Measurements from ENCODE around the gene TNFRSF4. TPM values are rescaled to one million over a fixed set of nuclear protein-coding genes. Genes with fewer than 3 reads are reported as not detected.

The TNFRSF4 gene
- total RNA-seq, 1 donor from 2014 or later, result 0.19 TPM

DNA sequence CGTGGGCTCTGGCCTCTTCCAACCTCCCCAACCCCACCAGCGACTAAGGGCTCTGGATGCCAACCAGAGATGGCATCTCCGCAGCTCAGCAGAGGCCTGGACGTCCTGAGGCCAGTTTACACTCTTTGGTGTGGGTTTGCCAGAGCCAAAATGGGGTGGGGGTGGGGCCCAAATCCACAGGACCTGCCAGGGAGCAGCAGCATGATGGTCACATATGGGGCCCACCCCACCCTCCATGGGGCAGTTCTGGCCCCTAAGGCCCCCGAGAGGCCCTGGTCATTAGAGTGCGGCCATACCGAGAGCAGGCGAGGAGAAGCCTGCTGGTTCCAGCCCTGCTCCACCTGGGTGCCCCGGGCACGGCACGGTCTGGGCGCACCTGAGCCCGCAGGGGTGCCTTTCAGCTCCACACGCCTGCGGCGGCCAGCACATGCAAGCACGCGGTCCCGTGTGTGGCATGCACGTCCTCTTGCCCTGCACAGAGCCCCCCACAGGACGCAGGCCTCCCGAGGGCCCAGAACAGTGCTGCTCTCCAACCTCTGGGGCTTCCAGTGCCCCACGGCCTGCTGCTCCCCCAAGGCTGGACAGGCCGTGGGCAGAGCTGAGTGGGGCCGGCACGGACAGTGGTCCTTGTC is 27.8 kb upstream of the TNFRSF4 start:
- no peak for TF ChIP-seq CTCF (IDR thresholded peaks at IDR 0.05)
- Mint-ChIP-seq H3K27ac (ENCODE audit: unreplicated experiment) (no peak overlapping the region), H3K4me3 (ENCODE audit: unreplicated experiment) (no peak overlapping the region), H3K4me1 (ENCODE audit: unreplicated experiment) (peaks cover 22% of the 10 kb centered on the region), H3K36me3 (ENCODE audit: unreplicated experiment) (no peaks in the 10 kb centered on the region), H3K27me3 (ENCODE audit: unreplicated experiment) (no peaks in the 10 kb centered on the region), H3K9me3 (ENCODE audit: unreplicated experiment) (no peaks in the 10 kb centered on the region)
- DNase-seq (ENCODE audit: extremely low spot score, unreplicated experiment), result no peak

DNA sequence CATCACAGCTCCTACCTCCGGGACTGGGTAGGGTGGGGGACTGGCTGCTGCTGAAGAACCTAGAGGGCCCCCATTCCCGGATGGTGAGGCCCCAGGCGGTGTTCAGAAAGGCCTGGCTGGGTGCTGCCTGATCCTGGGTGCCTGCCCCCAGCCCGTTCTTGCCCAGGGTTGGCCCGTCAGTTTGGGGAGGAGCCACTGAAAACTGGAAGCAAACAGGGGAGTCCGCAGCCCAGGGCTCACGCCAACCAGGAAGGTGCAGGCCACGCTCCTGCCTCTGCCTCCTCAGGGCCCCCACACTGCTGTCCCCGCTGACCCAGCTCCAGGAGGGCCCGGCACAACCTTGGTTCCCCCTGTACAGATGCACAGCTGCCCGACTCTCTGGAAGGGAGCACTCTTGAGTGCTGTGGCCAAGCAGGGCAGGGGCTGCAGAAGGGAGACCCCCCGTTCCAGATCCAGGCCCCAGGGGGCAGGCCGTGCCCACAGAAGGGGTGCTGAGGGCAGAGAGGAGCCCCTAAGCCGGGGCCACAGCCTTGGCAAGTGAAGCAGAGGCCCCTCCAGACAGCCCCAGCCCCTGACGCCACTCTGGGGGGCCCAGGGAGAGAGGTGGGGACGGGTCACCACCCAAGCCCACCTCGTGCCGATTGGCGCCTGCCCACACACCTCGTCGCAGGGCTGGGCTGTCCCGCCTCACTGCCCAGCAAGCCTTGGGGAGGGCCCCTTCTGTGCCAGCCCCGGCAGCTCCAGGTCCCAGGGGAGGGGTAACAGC is 27.1 kb upstream of the TNFRSF4 start:
- TF ChIP-seq CTCF (IDR thresholded peaks at IDR 0.05), result no peak
- no peak for DNase-seq (ENCODE audit: extremely low spot score, unreplicated experiment)
- Mint-ChIP-seq H3K9me3 (ENCODE audit: unreplicated experiment) (no peaks in the 10 kb centered on the region), H3K27me3 (ENCODE audit: unreplicated experiment) (no peaks in the 10 kb centered on the region), H3K27ac (ENCODE audit: unreplicated experiment) (no peak overlapping the region), H3K4me1 (ENCODE audit: unreplicated experiment) (peaks cover 23% of the 10 kb centered on the region), H3K4me3 (ENCODE audit: unreplicated experiment) (no peak overlapping the region), H3K36me3 (ENCODE audit: unreplicated experiment) (no peaks in the 10 kb centered on the region)

DNA sequence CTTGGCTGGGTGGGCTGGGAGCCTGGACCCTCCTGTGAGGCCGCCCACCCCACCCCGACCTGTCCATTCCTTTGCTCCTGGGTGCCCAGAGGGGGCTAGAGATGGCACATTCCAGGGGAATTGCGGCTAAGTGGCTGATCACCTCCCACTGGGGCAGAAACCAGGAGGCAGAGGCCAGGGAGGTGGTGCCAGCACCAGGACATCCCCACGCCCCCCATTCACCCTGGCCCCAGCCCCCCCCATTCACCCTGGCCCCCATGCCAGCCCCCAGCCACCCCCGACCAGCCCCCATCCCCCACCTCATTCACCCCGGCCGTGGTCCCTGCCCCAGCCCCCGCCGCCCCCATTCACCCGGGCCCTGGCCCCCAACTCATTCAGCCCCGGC is 26.4 kb upstream of the TNFRSF4 start:
- no peaks in the 10 kb centered on the region for H3K27me3 Mint-ChIP-seq (ENCODE audit: unreplicated experiment)
- no peak for DNase-seq (ENCODE audit: extremely low spot score, unreplicated experiment)
- no peak for TF ChIP-seq CTCF (IDR thresholded peaks at IDR 0.05)
- no peak overlapping the region for H3K4me3 Mint-ChIP-seq (ENCODE audit: unreplicated experiment)
- H3K4me1 Mint-ChIP-seq (ENCODE audit: unreplicated experiment), result peaks cover 23% of the 10 kb centered on the region
- no peaks in the 10 kb centered on the region for H3K9me3 Mint-ChIP-seq (ENCODE audit: unreplicated experiment)
- H3K36me3 Mint-ChIP-seq (ENCODE audit: unreplicated experiment), result no peaks in the 10 kb centered on the region
- H3K27ac Mint-ChIP-seq (ENCODE audit: unreplicated experiment), result no peak overlapping the region

DNA sequence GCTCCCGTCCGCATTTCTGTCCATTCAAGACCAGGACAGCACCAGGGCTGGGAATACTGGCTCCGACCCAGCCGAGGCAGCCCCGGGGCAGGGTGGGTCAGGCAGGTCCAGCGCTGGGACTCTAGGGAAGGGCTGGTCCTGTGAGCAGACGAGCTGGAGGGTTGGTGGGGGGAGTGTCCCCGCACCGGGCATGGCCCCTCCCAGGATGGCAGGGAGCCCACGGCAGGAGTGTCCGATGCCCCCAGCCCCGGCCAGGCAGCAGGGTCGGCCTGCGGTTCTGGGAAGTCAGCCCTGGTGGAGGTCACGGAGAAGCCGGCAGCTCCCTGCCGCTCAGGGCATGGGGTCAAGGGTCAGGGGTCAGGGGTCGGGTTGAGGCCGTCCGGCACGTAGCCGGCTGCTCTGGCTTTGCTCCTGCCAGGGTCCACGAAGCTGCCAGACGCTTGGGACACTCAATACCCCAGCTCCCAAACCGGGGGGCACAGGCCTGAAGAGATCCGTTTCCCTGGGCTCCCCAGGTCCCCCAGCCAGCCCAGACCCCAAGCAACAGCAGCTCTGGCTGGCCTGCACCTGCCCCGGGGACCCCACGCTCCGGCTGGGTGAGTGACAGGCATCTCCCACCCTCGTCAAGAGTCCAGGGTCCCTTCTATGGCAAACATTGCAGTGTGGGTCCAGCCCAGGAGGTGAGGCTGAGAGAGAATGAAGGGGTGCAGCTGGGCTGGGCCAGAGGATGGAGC is 25.8 kb upstream of the TNFRSF4 start:
- H3K4me1 Mint-ChIP-seq (ENCODE audit: unreplicated experiment), result peaks cover 23% of the 10 kb centered on the region
- H3K4me3 Mint-ChIP-seq (ENCODE audit: unreplicated experiment), result no peak overlapping the region
- no peaks in the 10 kb centered on the region for H3K27me3 Mint-ChIP-seq (ENCODE audit: unreplicated experiment)
- no peak for TF ChIP-seq CTCF (IDR thresholded peaks at IDR 0.05)
- DNase-seq (ENCODE audit: extremely low spot score, unreplicated experiment), result peak; percentile 91
- H3K36me3 Mint-ChIP-seq (ENCODE audit: unreplicated experiment), result no peaks in the 10 kb centered on the region
- H3K27ac Mint-ChIP-seq (ENCODE audit: unreplicated experiment), result no peak overlapping the region
- H3K9me3 Mint-ChIP-seq (ENCODE audit: unreplicated experiment), result no peaks in the 10 kb centered on the region

GRCh38 chr1:1239227-1239613 is 25.3 kb upstream of the TNFRSF4 start:
- Mint-ChIP-seq H3K27me3 (ENCODE audit: unreplicated experiment) (no peaks in the 10 kb centered on the region), H3K4me1 (ENCODE audit: unreplicated experiment) (peaks cover 28% of the 10 kb centered on the region)

More at GRCh38 chr1:1239227-1239613, 25.3 kb upstream of the TNFRSF4 start:
- peaks cover 2% of the 10 kb centered on the region for H3K36me3 Mint-ChIP-seq (ENCODE audit: unreplicated experiment)
- no peaks in the 10 kb centered on the region for H3K9me3 Mint-ChIP-seq (ENCODE audit: unreplicated experiment)
- no peak for DNase-seq (ENCODE audit: extremely low spot score, unreplicated experiment)
- H3K27ac Mint-ChIP-seq (ENCODE audit: unreplicated experiment), result no peak overlapping the region
- no peak for TF ChIP-seq CTCF (IDR thresholded peaks at IDR 0.05)
- no peak overlapping the region for H3K4me3 Mint-ChIP-seq (ENCODE audit: unreplicated experiment)

All from osteocyte (in vitro differentiated cells).